NCI-H510A treated with DMSO at 0.1 percent for 48 hours (cell line): ENCODE data around the gene CENPH.
"Not testable (repeated sequence)": the region's sequence is repeated elsewhere in the genome, so short reads cannot be mapped to it uniquely, and the experiment has no call there.

Experiments used
- DNase-seq: peaks from one replicate; lab custom pipeline; 2025; lab: John Stamatoyannopoulos, UW

Gene CENPH, protein sequence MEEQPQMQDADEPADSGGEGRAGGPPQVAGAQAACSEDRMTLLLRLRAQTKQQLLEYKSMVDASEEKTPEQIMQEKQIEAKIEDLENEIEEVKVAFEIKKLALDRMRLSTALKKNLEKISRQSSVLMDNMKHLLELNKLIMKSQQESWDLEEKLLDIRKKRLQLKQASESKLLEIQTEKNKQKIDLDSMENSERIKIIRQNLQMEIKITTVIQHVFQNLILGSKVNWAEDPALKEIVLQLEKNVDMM

DNA sequence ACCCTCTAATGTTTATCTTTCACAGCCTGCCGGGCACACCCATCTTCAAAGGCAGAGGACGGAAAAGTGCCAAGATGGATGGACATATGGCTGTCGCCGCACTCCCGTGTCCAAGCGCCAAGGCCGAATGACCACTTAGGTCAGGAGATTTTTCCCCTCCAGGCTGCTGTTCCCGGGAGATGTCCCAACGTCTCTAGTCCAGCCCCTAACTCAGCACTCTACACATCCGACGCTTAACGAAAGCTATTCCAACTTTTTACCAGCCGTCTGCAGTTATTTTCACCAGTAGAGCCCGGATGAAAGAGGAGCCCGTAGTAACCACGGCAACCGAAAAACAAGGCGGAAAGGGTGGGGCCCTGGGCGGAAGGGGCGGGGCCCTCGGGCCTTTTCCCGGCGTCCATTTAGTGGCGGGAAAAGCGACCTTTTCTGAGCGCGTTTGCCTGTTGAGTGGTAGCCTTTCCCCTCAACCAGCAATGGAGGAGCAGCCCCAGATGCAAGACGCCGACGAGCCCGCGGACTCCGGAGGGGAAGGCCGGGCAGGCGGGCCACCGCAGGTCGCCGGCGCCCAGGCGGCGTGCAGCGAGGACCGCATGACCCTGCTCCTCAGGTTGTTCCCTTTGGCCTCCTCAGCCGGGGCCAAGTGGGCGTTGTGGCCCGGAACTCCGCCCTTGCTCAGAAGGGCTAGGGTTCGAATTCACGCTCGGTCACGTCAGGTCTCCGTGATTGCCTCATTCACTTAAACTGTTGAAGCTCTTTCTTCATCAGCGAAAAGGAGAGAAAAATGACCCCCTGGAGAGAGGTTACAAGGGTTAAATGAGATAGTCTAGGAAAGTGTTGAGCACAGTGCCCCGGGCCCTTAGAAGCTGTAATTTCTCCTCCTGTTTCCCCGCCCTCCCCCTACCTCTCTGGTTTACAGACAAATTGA is at the start of gene CENPH:
Gene CENPH (plus strand): TSS at position 422 of the 925 bp plus-strand sequence. CDS start 52 bp downstream, at position 474.
- peak; percentile 85 for DNase-seq

DNA sequence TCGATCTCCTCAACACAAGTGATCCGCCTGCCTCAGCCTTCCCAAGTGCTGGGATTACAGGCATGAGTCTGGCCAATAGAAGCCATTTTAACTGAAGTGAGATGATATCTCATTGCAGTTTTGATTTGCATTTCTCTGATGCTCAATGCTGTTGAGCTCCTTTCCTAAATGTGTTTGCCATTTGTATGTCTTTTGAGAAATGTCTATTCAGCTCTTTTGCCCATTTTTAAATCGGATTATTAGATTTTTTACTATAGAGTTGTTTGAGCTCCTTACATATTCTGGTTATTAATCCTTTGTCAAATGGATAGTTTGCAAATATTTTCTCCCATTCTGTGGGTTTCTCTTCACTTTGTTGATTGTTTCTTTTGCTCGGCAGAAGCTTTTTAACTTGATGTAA is 49.1 kb upstream of the CENPH start:
- DNase-seq: not testable (repeated sequence)

DNA sequence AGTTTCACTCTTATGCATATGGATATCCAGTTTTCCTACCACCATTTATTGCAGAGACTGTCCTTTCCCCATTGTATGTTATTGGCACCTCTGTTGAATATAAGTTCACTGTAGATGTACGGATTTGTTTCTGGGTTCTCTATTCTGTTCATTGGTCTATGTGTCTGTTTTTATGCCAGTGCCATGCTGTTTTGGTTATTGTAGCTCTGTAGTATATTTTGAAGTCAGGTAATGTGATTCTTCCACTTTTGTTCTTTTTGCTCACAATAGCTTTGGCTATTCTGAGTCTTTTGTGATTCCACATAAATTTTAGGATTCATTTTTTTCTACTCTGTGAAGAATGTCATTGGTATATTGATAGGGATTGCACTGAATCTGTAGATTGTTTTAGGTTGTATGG is 48.6 kb upstream of the CENPH start:
- no peak for DNase-seq

DNA sequence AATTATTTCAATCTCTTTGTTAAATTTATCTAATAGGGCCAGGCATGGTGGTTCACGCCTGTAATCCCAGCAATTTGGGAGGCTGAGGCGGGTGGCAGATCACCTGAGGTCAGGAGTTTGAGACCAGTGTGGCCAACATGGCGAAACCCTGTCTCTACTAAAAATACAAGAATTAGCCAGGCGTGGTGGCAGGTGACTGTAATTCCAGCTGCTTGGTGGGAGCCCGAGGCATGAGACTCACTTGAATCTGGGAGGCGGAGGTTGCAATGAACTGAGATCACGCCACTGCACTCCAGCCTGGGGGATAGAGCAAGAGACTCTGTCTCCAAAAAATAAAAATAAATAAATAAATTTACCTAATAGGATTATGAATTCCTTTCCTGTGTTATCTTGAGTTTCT is 40.8 kb upstream of the CENPH start:
- DNase-seq: not testable (repeated sequence)

DNA sequence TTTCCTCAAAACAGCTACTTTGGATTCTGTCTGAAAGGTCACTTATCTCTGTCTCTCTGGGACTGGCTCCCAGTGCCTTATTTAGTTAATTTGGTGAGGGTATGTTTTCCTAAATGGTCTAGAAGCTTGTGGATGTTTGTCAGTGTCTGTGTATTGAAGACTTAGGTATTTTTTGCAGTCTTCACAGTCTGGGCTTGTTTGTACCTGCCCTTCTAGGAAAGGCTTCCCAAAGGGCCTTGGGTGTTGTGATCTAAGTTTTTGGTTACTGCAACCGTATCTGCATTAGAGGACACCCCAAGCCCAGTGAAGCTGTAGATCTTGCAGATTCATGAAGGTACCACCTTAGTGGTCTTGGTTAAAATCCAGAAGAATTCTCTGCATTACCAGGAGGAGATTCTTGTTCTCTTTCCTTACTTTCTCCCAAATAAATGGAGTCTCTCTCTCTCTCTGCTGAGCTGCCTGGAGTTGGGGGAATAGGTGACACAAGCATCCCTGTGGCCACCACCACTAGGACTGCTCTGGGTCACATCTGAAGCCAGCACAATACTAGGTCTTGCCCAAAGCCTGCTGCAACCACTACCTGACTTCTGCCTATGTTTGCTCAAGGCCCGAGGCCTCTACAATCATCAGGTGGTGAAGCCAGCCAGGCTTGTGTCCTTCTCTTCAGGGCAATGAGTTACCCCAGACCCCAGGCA is 40.3 kb upstream of the CENPH start:
- no peak for DNase-seq

DNA sequence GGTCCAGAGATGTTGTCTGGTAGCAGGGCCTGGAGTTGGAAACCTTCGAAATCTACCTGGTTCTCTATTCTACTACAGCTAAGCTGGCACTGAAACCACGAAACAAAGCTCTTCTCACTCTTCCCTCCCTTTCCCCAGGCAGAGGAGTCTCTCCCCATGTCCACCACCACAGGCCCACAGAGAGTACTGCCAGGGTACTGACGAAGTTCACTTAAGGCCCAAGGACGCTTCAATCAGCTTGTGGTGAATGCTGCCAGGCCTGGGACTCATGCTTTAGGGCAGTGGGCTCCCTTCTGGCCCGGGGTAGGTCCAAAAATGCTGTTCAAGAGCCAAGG is 39.7 kb upstream of the CENPH start:
- no peak for DNase-seq

DNA sequence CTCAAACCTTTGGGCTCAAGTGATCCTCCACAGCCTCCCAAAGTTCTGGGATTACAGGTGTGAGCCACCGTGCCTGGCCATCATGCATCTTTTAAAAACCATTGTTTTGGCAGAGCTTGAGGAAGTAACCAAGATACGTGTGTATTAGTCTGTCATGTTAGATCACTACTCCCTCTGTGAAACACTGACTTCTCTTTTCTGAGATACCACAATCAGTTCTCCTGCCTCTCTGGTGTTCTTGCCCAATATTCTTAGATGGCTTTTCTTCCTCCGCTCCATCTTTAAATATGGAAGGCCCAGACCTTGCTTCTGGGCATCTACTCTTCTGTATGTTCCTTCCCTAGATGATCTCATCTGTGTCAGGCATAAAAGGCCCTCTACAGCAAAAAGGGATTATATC is 36.7 kb upstream of the CENPH start:
- DNase-seq: no peak

DNA sequence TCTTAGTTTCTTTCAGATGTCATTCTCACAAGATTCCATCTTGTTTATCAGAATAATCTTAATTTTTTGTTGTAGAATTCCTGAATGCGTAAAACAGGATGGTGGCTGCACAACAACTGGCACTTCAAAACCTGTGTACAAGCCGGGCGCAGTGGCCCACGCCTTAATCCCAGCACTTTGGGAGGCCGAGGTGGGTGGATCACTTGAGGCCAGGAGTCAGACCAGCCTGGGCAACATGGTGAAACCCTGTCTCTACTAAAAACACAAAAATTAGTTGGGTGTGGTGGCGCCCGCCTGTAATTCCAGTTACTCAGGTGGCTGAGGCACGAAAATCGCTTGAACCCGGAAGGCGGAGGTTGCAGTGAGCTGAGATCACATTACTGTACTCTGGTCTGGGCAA is 32.9 kb upstream of the CENPH start:
- no peak for DNase-seq

DNA sequence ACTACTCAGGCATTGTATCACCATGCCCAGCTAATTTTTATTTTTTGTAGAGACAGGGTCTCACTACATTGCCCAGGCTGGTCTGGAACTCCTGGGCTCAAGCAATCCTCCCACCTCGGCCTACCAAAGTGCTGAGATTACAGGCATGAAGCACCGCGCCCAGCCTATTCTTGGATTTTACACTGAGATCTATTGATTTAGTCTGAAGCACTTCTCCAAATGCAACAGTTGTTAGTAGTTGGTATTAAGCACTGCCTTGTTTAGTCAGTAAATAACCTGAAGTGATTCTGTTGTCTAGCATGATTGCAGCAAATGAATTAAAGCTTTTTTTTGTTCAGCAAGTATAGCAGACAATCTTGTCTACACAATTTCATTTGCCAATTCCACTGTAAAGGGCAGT is 31.3 kb upstream of the CENPH start:
- no peak for DNase-seq

DNA sequence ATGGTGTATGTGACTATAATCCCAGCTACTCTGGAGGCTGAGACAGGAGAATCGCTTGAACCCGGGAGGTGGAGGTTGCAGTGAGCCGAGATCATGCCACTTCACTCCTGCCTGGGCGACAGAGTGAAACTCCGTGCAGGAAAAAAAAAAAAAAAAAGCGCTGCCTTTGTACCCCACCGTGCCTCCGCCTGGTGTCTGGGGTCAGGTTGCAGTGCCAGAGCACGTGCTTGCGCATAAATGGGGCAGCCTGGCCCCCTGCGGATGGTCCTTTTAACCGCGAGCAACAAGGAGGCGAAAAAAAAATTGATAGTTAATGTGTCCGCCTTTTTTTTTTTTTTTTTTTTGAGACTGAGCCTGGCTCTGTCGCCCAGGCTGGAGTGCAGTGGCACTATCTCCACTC is 28.7 kb upstream of the CENPH start:
- no peak for DNase-seq

DNA sequence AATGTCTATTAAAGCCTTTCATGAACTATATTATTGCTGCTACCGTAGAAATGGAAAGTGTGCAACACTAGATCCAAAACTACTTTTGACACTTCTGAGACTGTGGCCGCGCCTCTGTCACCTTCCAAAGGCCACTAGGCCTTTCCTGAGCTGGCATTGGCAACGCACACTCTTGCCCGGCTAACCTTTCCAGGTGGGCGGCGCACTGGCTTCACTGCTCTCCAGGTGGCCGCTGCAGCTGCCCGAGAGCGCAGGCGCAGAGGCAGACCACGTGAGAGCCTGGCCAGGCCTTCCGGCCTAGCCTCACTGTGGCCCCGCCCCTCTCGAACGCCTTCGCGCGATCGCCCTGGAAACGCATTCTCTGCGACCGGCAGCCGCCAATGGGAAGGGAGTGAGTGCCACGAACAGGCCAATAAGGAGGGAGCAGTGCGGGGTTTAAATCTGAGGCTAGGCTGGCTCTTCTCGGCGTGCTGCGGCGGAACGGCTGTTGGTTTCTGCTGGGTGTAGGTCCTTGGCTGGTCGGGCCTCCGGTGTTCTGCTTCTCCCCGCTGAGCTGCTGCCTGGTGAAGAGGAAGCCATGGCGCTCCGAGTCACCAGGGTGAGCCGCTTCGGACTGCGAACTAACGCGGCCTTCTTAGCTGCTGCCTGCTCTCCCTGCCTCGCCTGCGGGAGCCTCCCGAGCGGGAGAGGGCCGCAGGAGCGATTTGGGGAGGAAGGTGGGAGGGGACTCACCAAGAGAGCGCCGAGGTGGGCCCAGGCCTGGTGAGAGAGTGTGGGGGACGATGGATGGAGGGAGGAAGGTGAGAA is 22.5 kb upstream of the CENPH start, which contains the start of gene CCNB1:
Gene CCNB1 (plus strand): TSS at position 465 of the 807 bp plus-strand sequence. CDS start 113 bp downstream, at position 578.
- peak; percentile 92 for DNase-seq

DNA sequence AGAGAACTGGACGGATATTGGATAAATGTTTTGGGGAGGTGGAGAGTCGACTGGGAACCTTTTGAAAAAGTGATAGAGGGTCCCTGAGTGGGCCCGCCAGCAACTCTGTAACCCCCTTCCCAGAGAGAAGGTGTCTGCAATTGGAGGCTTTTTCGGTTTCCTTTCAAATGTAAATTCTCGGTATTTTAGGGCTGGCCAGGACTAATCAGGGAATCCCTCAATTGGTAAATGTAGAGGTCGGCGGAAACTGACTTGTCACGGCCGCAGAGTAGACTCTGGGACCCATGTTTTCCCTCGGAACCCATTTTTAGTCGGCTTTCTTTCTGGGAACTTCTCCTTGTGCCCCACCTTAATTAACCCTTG is 21.9 kb upstream of the CENPH start:
- no peak for DNase-seq

DNA sequence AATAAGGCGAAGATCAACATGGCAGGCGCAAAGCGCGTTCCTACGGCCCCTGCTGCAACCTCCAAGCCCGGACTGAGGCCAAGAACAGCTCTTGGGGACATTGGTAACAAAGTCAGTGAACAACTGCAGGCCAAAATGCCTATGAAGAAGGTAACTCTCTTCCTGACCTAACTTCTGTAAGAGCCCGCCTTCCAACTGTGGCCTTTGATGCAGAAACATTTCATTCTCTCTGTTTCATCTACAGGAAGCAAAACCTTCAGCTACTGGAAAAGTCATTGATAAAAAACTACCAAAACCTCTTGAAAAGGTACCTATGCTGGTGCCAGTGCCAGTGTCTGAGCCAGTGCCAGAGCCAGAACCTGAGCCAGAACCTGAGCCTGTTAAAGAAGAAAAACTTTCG is 21.5 kb upstream of the CENPH start:
- no peak for DNase-seq

DNA sequence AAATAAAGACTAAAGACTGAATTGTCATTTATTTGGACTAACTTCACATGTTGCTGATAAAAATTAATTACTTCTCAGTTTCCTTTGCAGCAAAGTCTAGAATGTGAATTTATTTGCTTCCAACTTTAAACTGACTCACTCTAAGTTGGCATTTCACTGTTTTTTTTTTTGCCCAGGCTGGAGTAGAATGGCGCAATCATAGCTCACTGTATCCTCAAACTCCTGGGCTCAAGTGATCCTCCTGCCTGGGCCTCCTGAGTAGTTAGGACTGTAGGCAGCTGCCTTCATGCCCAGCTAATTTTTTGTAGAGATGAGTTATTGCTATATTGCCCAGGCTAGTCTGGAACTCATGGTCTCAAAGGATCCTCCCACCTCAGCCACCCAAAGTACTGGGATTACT is 18.9 kb upstream of the CENPH start:
- DNase-seq: no peak

DNA sequence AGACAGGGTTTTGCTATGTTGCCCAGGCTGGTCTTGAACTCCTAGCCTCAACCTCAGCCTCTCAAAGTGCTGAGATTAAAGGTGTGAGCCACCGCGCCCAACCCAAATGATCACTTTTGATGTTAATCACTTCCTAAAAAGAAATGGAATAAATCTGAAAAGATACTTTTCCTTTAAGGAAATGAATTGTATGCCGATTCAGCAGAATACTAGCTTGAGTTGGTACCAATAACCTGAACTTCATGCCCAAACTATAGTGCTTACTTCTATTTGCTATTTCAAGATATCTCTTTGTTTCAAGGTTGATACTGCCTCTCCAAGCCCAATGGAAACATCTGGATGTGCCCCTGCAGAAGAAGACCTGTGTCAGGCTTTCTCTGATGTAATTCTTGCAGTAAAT is 18.4 kb upstream of the CENPH start:
- DNase-seq: no peak

DNA sequence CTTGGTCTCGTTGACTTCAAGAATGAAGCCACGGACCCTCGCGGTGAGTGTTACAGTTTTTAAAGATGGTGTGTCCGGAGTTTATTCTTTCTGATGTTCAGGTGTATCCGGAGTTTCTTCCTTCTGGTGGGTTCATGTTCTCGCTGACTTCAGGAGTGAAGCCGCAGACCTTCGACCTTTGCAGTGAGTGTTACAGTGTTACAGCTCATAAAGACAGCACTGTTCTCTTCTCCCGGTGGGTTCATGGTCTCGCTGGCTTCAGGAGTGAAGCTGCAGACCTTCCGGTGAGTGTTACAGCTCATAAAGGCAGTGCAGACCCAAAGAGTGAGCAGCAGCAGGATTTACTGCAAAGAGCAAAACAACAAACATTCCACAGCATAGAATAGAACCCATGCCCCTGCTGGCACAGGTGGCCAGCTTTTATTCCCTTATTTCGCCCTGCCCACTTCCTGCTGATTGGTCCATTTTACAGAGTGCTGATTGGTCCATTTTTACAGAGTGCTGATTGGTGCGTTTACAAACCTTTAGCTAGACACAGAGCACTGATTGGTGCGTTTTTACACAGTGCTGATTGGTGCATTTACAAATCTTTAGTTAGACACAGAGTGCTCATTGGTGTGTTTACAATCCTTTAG is 7.6 kb upstream of the CENPH start:
- DNase-seq: not testable (repeated sequence)

DNA sequence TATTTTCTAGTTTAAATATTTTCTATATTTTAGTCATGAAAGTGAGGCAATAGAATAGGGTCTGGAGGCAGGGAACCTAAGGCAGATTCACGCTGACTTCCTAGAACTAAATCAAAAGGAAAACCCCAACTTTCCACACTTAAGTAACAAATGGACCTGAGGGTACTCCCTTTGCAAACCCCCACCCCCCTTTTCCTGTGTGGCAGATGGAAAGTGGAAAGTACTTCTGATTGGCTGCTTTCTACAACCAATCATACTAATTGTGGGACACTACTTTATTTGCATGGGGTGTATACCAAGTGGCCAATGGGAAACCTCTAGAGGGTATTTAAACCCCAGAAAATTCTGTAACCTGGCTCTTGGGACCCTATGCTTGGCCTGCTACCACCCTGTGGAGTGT is 4.8 kb upstream of the CENPH start:
- DNase-seq: no peak

DNA sequence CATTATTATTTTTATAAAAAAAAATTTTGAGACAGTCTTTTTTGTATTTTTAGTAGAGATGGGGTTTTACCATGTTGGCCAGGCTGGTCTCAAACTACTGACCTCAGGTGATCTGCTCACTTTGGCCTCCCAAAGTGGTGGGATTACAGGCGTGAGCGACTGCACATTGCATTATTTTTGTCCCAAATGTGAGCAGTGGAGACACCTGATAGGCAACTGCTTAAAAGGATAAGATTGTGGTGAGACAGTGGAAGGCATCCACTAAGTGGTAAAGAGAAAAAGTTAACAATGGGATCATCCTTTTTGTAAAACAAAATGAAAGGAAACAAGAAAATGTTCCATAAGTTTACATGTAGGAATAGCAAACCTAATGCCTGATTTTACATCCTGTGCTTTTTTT is 2.0 kb upstream of the CENPH start:
- DNase-seq: no peak

DNA sequence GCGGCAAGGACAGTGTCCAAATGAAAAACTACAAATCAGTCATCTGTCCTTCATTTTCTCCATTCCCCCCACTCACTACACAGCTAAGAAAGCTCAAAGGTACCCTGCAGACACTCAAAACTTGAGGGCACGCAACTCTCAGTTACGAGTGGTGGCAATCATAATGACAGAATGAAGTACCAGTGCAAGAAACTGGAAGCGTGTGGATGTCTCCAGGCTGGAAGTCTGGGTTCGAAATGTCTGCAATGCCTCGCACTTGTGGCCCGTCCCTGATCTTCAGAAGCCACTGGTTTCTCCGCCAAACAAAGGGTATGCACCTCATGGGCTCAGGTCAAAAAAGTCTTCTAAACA is 597 bp upstream of the CENPH start:
- no peak for DNase-seq

DNA sequence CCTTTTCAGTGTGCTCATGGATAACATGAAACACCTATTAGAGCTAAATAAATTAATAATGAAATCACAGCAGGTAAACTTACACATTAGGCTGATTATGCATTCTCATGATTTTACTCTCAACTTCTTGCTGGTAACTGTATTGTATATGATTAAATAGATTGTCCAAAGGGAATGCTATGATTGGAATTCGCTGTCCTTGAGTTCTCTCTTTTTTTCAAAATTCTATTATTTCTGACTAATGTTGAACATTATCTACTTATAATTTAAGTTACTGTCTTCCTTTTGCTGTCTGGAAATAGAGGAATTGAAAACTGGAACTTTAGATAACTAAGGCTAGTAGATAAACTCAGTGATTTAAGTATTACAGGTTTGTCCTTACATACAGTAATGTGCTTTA is 13.1 kb downstream of the CENPH start:
- DNase-seq: no peak

DNA sequence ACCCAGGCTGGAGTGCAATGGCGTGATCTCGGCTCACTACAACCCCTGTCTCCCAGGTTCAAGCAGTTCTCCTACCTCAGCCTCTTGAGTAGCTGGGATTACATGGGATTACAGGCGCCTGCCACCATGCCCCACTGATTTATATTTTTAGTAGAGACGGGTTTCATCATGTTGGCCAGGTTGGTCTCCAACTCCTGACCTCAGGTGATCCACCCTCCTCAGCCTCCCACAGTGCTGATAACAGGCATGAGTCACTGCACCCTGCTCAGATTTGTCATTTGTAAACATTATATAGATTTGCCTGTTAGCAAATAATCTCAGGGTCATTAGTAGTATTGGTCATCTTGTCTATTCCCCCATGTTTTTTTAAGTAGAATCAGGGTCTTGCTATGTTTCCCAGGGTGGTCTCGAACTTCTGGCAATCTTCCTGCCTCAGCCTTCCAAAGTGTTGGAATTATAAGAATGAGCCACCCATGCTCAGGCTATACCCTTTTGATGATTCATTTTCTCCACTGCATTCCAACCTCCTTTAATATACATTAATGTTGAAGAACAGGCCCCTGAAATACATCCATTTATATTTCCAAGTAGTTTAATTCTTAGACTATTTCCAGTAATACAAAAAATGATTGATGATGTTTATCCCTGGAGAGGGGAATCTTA is 17.3 kb downstream of the CENPH start:
- DNase-seq: no peak
